HEK293T (cell line): ENCODE results near the gene KCNK15.

Experiments used
- CTCF ChIA-PET: fragments of 350-600 bp; formaldehyde crosslinking; extraction: SDS; loops from one replicate; lab custom pipeline; 2021; ENCODE audit warnings: antibody characterized with exemption, inconsistent platforms; lab: Yijun Ruan, JAX
- POLR2A ChIA-PET: fragments of 350-600 bp; formaldehyde crosslinking; extraction: SDS; loops from one replicate; lab custom pipeline; 2020; ENCODE audit warnings: antibody characterized with exemption, inconsistent platforms; lab: Yijun Ruan, JAX
- DNase-seq: peaks from one replicate; pipeline ENCODE4 v3.0.0; 2012; ENCODE audit warnings: mixed read lengths; ENCODE audit errors: extremely low spot score
- ARNT ChIP-seq: fragments of 450-650 bp; IDR thresholded peaks from 2 replicates; pipeline ENCODE4 v1.6.1; 2017; ENCODE audit warnings: mild to moderate bottlenecking
- BHLHE40 ChIP-seq: fragments of 450-650 bp; IDR thresholded peaks from 2 replicates; pipeline ENCODE4 v1.6.1; 2016; ENCODE audit warnings: mild to moderate bottlenecking, moderate library complexity, borderline replicate concordance
- CTBP1 ChIP-seq: fragments of 450-650 bp; IDR thresholded peaks from 2 replicates; pipeline ENCODE4 v1.6.1; 2016; ENCODE audit warnings: borderline replicate concordance
- ELF4 ChIP-seq: fragments of 450-650 bp; IDR thresholded peaks from 2 replicates; pipeline ENCODE4 v1.6.1; 2017; ENCODE audit warnings: antibody characterized with exemption
- FOXA1 ChIP-seq: fragments of 450-650 bp; IDR thresholded peaks from 2 replicates; pipeline ENCODE4 v1.6.1; 2016; ENCODE audit warnings: mild to moderate bottlenecking
- FOXK2 ChIP-seq: fragments of 450-650 bp; IDR thresholded peaks from 2 replicates; pipeline ENCODE4 v1.6.1; 2016; ENCODE audit warnings: mild to moderate bottlenecking
- FOXM1 ChIP-seq: fragments of 450-650 bp; IDR thresholded peaks from 2 replicates; pipeline ENCODE4 v1.6.1; 2017; ENCODE audit warnings: mild to moderate bottlenecking, borderline replicate concordance
- HDGF ChIP-seq: fragments of 450-650 bp; IDR thresholded peaks from 2 replicates; pipeline ENCODE4 v1.6.1; 2017; ENCODE audit warnings: antibody characterized with exemption, borderline replicate concordance
- L3MBTL2 ChIP-seq: fragments of 450-650 bp; conservative IDR thresholded peaks from 2 replicates; pipeline ENCODE4 v1.6.1; 2016; ENCODE audit warnings: mild to moderate bottlenecking
- LEF1 ChIP-seq: fragments of 450-650 bp; IDR thresholded peaks from 2 replicates; pipeline ENCODE4 v1.6.1; 2017; ENCODE audit warnings: mild to moderate bottlenecking, borderline replicate concordance
- NFRKB ChIP-seq: fragments of 450-650 bp; IDR thresholded peaks from 2 replicates; pipeline ENCODE4 v1.6.1; 2016; ENCODE audit warnings: mild to moderate bottlenecking, moderate library complexity
- PKNOX1 ChIP-seq: fragments of 450-650 bp; IDR thresholded peaks from 2 replicates; pipeline ENCODE4 v1.6.1; 2016
- SP1 ChIP-seq: fragments of 450-650 bp; IDR thresholded peaks from 2 replicates; pipeline ENCODE4 v1.6.1; 2017
- SUZ12 ChIP-seq: fragments of 450-650 bp; IDR thresholded peaks from 2 replicates; pipeline ENCODE4 v1.6.1; 2016; ENCODE audit warnings: mild to moderate bottlenecking
- TARDBP ChIP-seq: fragments of 450-650 bp; IDR thresholded peaks from 2 replicates; pipeline ENCODE4 v1.6.1; 2016
- ZNF384 ChIP-seq: fragments of 450-650 bp; IDR thresholded peaks from 2 replicates; pipeline ENCODE4 v1.6.1; 2016

KCNK15 gene

GRCh38 chr20:44721785-44722054 is 23.9 kb upstream of the KCNK15 start:
- TF ChIP-seq ARNT (no peak), NFRKB (no peak)
- no peak for DNase-seq
- ChIA-PET POLR2A (no interaction called here), CTCF (no interaction called here)

GRCh38 chr20:44722990-44723389 is 22.7 kb upstream of the KCNK15 start:
- POLR2A ChIA-PET, result no interaction called here
- CTCF ChIA-PET, result interaction anchor here (0.6 to 1.2 kb wide), 2 partner anchors 9 to 26 kb away, joined by 3 read pairs; no protein-coding TSS in a partner anchor
- no peak for TF ChIP-seq NFRKB
- TF ChIP-seq BHLHE40, result no peak
- TF ChIP-seq SUZ12, result no peak
- no peak for TF ChIP-seq FOXM1
- TF ChIP-seq ZNF384, result no peak
- TF ChIP-seq HDGF, result no peak
- no peak for TF ChIP-seq LEF1
- no peak for TF ChIP-seq SP1
- no peak for TF ChIP-seq FOXA1
- DNase-seq, result no peak

- CTCF ChIA-PET, result interaction anchor here (0.6 to 1.2 kb wide), 2 partner anchors 9 to 27 kb away, joined by 3 read pairs; no protein-coding TSS in a partner anchor
- TF ChIP-seq HDGF (no peak), CTBP1 (no peak)
- DNase-seq, result no peak
- POLR2A ChIA-PET, result no interaction called here
Measured at GRCh38 chr20:44723391-44723790, 22.3 kb upstream of the KCNK15 start.

- ChIA-PET POLR2A (no interaction called here), CTCF (interaction anchor here (1.2 kb wide), 1 partner anchor 10 kb away, joined by 3 read pairs; no protein-coding TSS in a partner anchor)
- TF ChIP-seq SP1 (no peak), SUZ12 (no peak), HDGF (no peak)
- no peak for DNase-seq
Measured at GRCh38 chr20:44723798-44724362, 21.8 kb upstream of the KCNK15 start.

- CTCF ChIA-PET, result no interaction called here
- no peak for TF ChIP-seq CTBP1
- TF ChIP-seq TARDBP, result no peak
- no peak for TF ChIP-seq HDGF
- no peak for TF ChIP-seq ELF4
- TF ChIP-seq ZNF384, result no peak
- TF ChIP-seq FOXK2, result no peak
- no peak for TF ChIP-seq SP1
- TF ChIP-seq L3MBTL2, result no peak
- TF ChIP-seq LEF1, result no peak
- no peak for TF ChIP-seq NFRKB
- TF ChIP-seq BHLHE40, result no peak
- no peak for TF ChIP-seq SUZ12
- POLR2A ChIA-PET, result no interaction called here
- no peak for DNase-seq
Measured at GRCh38 chr20:44724423-44725091, 21.1 kb upstream of the KCNK15 start.

GRCh38 chr20:44725837-44726236 is 19.8 kb upstream of the KCNK15 start:
- ChIA-PET CTCF (no interaction called here), POLR2A (no interaction called here)
- TF ChIP-seq L3MBTL2 (no peak), SUZ12 (no peak), FOXM1 (no peak), FOXA1 (no peak), PKNOX1 (no peak), NFRKB (no peak), ELF4 (no peak), HDGF (no peak), FOXK2 (no peak), ZNF384 (no peak), CTBP1 (no peak)
- DNase-seq, result no peak

- ChIA-PET CTCF (no interaction called here), POLR2A (no interaction called here)
- no peak for TF ChIP-seq FOXA1
- TF ChIP-seq CTBP1, result no peak
- no peak for TF ChIP-seq FOXK2
- TF ChIP-seq PKNOX1, result no peak
- TF ChIP-seq SUZ12, result no peak
- TF ChIP-seq SP1, result no peak
- TF ChIP-seq FOXM1, result no peak
- no peak for TF ChIP-seq HDGF
- no peak for TF ChIP-seq ELF4
- TF ChIP-seq NFRKB, result no peak
- TF ChIP-seq TARDBP, result no peak
- no peak for TF ChIP-seq L3MBTL2
- no peak for TF ChIP-seq ARNT
- TF ChIP-seq BHLHE40, result no peak
- no peak for TF ChIP-seq LEF1
- DNase-seq, result no peak
Measured at GRCh38 chr20:44727039-44727438, 18.6 kb upstream of the KCNK15 start.
